T-helper 9 cell (primary cell): ENCODE data around the gene ENGASE.

Source experiments
- DNase-seq: peaks from one replicate; pipeline ENCODE4 v3.0.0-alpha.2; 2020

ENGASE gene

GRCh38 chr17:79095345-79096055 lies 20.9 kb downstream of the ENGASE start:
- DNase-seq: no peak

DNA sequence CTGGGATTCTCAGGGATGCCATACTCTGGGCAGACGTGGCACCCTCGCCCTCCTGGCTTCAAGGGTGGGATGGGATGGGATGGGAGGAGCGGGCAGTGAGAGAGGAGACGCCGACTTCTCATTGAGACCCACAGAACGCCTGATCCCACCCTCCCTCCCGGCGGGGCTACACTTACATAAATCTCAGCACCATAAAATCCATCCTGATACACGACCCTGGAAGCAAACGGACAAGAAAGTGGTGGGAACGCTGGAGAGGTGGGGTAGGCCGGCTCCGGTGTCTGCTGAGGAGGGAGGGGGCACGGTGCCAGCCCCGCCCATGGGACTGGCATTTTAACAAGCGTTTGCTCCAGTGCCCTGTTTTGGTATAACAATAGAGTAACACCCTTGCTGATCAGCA lies 21.9 kb downstream of the ENGASE start:
- DNase-seq: no peak

- no peak for DNase-seq
Measured at GRCh38 chr17:79097226-79098055, 22.8 kb downstream of the ENGASE start.

DNA sequence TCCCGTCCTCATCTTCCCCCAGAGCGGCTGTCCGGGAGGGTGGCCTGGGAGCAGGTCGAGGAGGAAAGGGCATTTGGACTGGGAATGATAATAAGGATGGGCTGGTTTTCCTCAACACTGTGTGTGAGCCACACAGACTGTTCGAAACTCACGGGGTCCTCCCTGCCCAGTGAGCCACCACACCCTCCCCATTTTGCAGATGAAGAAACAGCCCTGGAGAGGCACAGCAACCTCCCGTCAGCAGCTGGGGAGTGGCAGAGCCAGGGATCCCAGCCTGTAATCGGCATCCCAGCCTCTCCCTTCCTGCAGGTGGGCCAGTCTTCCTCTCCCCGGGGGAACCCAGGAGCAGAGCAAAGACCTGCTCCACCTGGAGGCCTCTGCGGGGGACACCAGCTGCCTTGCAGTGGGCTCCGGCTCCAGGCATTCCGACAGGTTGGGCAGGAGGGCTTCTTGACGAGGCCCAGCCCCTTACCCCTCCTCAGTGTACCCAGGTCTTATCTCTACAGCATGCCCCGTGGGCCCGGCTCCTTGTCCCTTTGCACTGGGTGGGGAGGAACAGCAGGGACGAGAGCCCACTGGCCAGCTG lies 23.8 kb downstream of the ENGASE start:
- DNase-seq: no peak

DNA sequence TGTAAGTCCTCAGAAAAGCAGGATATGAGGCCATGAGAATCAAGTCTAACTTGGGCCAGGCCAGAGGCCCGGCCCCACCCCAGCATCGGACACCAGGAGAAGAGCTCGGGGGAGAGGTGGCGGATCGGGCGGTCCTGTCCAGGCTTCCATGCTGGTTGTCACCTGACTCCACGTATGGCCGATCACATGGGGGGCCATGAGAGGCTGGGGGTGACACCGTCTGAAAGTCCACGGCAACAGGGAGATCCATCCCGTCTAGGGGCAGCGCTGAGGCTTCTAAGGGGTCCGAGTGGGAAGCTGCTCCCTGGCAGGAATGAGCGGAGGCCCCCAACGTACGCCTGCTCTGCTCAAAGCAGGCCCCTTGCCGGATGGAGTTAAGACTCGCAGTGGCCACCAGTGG lies 25.8 kb downstream of the ENGASE start:
- no peak for DNase-seq

- DNase-seq: no peak
Measured at GRCh38 chr17:79101111-79101673, 26.6 kb downstream of the ENGASE start.

DNA sequence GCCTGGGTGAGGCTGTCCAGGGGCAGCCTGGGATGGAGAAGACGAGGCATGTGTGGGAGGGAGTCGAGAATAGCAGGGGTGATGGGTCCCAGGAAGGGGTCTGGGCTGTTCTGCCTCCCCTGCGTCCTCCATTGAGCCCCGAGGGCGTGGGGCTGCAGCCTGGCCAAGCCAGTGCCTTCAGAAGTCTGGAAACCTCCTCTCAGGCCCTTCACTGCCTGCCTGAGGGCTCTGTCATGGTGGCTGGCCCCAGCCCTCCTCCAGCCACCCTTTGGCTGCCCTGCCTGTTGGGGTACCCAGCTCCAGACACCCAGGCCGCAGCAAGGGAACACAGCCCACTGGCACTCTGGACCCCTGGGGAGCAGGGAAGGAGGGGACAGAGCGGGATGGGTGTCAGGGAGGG lies 27.6 kb downstream of the ENGASE start:
- no peak for DNase-seq

DNA sequence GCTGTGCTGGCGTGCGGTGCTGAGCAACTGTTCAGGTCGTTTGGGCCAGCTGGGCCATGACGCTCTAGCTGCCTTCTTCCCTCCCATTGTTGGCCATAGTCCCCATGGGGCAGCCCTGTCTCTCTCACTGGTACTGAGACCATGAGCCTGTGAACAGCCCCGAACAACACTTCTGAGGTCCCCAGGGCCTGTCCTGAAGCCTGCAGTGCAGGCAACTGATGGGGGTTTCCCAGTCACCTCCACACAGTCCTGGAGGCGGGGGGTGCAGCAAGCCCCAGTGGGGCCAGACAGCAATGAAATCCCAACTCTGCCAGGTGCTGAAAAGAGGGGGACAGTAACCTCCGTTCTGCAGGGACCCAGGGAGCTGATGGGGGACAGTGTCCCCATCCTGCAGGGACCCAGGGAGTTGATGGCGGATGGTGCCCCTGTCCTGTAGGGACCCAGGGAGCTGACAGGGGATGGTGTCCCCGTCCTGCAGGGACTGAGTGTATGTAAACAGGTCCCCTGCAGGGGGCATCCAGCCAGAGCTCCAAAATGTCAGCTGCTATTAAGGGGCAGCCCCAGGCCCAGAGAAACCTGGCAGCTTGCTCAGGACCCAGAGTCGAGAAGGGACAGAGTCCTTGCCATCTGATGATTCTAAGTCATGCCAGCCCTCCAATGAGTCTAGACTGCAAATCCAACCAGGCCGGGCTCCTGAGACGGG lies 30.4 kb downstream of the ENGASE start:
- no peak for DNase-seq

DNA sequence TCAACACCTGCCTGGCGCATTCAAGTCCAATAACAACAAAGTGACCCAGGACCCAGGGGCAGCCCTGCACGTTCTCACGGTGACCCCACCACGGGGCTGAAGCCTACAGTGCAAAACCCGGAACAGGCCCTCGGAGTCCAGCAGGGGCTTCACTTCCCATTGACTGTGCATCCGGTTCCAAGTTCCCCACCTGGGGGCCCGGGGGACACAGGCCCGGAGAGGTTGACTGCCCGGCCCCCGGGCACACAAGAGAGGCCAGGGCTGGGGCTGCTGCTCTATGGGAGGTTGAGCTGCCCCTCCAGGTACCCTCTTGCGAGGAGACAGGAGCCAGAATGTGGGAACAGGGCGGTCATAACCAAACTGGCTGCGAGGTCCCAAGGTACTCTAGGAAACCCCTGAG lies 31.3 kb downstream of the ENGASE start:
- no peak for DNase-seq

- DNase-seq: no peak
Measured at GRCh38 chr17:79106958-79107357, 32.3 kb downstream of the ENGASE start.

GRCh38 chr17:79107499-79108231 lies 33.0 kb downstream of the ENGASE start:
- DNase-seq: no peak

GRCh38 chr17:79108232-79108850 lies 33.7 kb downstream of the ENGASE start:
- no peak for DNase-seq

- no peak for DNase-seq
Measured at GRCh38 chr17:79108870-79109269, 34.2 kb downstream of the ENGASE start.

DNA sequence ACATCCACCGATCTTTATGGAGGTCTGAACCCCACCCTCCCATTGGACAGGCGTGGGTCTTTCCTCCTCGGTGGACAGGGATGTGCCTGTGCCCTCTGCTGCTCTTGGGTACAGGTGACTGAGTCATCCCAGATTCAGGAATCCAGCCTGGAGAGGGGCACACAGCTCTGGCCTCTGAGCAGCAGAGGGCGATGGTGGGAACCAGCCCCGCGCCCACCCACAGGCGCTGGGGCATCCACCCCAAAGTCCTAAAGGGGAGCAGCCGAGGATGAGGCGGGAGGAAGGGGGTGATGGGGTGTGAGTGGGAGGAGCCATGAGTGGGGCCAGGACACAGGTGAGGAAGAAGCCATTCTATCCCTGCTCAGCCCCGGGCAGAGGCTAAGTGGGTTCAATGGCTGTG lies 35.0 kb downstream of the ENGASE start:
- DNase-seq: no peak

- DNase-seq: no peak
Measured at GRCh38 chr17:79111097-79111496, 36.5 kb downstream of the ENGASE start.

- no peak for DNase-seq
Measured at GRCh38 chr17:79112471-79112870, 37.8 kb downstream of the ENGASE start.

GRCh38 chr17:79113699-79114457 lies 39.3 kb downstream of the ENGASE start:
- no peak for DNase-seq

GRCh38 chr17:79114458-79115301 lies 40.1 kb downstream of the ENGASE start:
- DNase-seq: no peak

DNA sequence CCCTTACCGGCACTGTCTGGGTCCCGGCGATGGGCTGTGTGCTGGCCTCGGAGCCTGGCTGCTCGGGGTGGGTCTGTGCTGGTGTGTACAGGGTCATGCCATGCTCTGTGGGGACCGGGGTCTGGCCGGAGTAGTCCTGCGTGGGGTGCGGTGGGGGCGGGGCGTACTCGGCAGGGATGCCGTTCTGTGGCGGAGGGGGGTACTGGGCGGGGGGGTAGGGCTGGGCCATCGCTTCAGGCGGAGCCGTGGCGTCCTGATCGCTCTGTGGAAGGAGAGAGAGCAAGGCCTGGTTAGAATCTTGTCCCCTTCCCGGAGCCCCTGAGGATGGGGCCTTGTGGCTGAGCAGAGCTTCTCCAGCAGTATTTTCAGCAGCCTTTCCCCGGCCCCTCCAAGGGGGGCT lies 40.9 kb downstream of the ENGASE start:
- no peak for DNase-seq
